PC-9 (cell line): Measurements from ENCODE around the gene SCAPER. TPM values are rescaled to one million over a fixed set of nuclear protein-coding genes. Genes with fewer than 3 reads are reported as not detected.

ENCODE experiments used
- BruUV-seq: library from RNA; stranded (reverse); fragments of 400-500 nt; replicated peaks from 2 replicates; lab custom pipeline; 2021; lab: Mats Ljungman, UMichigan
- CTCF ChIA-PET: fragments of 300-600 bp; sonication (Branson Sonifier 250); formaldehyde crosslinking; loops from one replicate; lab custom pipeline; 2022; ENCODE audit warnings: antibody characterized with exemption; lab: Charles Lee
- POLR2A ChIA-PET: fragments of 300-600 bp; sonication (Branson Sonifier 250); formaldehyde crosslinking; loops from one replicate; lab custom pipeline; 2022; ENCODE audit warnings: antibody characterized with exemption; ENCODE audit not compliant: unreplicated experiment; lab: Charles Lee
- DNase-seq, 2 experiments: peaks; one replicate each; pipeline versions ENCODE4 v3.0.0 to v3.0.0-alpha.2; 2015 to 2022; ENCODE audit warnings: mixed read lengths in 1 of 2
- H2AFZ ChIP-seq: fragments of 200-600 bp; sonication (generic); 2 replicates; pipeline ENCODE4 v1.8.1; 2017; ENCODE audit warnings: antibody characterized with exemption
- H3F3A ChIP-seq: fragments of 200-600 bp; sonication (generic); 2 replicates; pipeline ENCODE4 v1.8.1; 2017; ENCODE audit warnings: antibody characterized with exemption, mild to moderate bottlenecking, low read depth; ENCODE audit not compliant: insufficient read depth
- H3K27ac ChIP-seq: fragments of 200-600 bp; sonication (generic); 2 replicates; pipeline ENCODE4 v1.6.1; 2016; ENCODE audit warnings: mixed run types
- H3K27me3 ChIP-seq: fragments of 200-600 bp; sonication (generic); 2 replicates; pipeline ENCODE4 v1.6.1; 2016; ENCODE audit warnings: low read depth, mixed run types; ENCODE audit not compliant: insufficient read depth
- H3K36me3 ChIP-seq: fragments of 200-600 bp; sonication (generic); 2 replicates; pipeline ENCODE4 v1.6.1; 2016; ENCODE audit warnings: low read depth, mixed run types
- H3K4me1 ChIP-seq: fragments of 200-600 bp; sonication (generic); replicated peaks from 2 replicates; pipeline ENCODE4 v1.6.1; 2016; ENCODE audit warnings: mixed run types; ENCODE audit not compliant: insufficient read depth
- H3K4me2 ChIP-seq: fragments of 200-600 bp; sonication (generic); 2 replicates; pipeline ENCODE4 v1.6.1; 2017; ENCODE audit warnings: mixed run types
- H3K4me3 ChIP-seq: fragments of 200-600 bp; sonication (generic); 2 replicates; pipeline ENCODE4 v1.6.1; 2016; ENCODE audit warnings: mixed run types
- H3K79me2 ChIP-seq: fragments of 200-600 bp; sonication (generic); 2 replicates; pipeline ENCODE4 v1.6.1; 2017; ENCODE audit warnings: low read depth, mixed run types
- H3K9me2 ChIP-seq: fragments of 200-600 bp; sonication (generic); 2 replicates; pipeline ENCODE4 v1.8.1; 2017; ENCODE audit warnings: mild to moderate bottlenecking; ENCODE audit not compliant: insufficient read depth
- H3K9me3 ChIP-seq: fragments of 200-600 bp; sonication (generic); 2 replicates; pipeline ENCODE4 v1.8.1; 2016; ENCODE audit warnings: low read depth; ENCODE audit not compliant: insufficient read depth
- H4K20me1 ChIP-seq: fragments of 200-600 bp; sonication (generic); 2 replicates; pipeline ENCODE4 v1.8.1; 2017; ENCODE audit not compliant: insufficient read depth
- EZH2 ChIP-seq: fragments of 200-600 bp; sonication (generic); IDR thresholded peaks from 2 replicates; pipeline ENCODE4 v1.8.0; 2017; ENCODE audit warnings: antibody characterized with exemption, low read depth
- intact Hi-C: fragments of 100-400 bp; cut with micrococcal nuclease; formaldehyde crosslinking; loops from one replicate; pipeline ENCODE4 v1.10.0; 2022; ENCODE audit not compliant: unreplicated experiment
- total RNA-seq: library from RNA; stranded (reverse); gene quantifications from 2 replicates; pipeline ENCODE4 v1.2.3, GENCODE V29; 2021
- TF ChIP-seq, protein P1 (sequence below): fragments of 200-600 bp; sonication (generic); conservative IDR thresholded peaks from 2 replicates; pipeline ENCODE4 v1.6.1; 2017; ENCODE audit warnings: mixed run types, antibody characterized with exemption, mild to moderate bottlenecking, moderate library complexity

The SCAPER gene
- total RNA-seq, 1 experiment from 2014 or later = 18.7 TPM

DNA sequence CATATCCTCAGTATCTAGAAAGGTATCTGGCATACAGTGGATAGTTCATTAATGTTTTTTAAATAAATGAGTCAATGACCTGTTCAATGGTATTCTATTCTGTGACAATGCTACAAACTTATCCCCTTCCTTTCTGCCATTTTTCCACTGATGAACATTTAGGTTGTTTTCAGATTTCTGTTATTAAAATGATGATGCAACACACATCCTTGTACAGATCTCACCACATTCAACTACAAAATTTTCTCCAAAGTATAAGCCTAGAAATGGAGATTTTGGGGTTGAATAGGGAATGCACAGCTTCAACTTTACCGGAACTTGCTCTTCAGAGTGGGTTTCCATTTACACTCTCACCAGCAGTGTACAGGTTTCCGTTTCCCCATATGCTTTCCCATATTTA lies 358.3 kb downstream of the SCAPER start:
- POLR2A ChIA-PET = no interaction called here
- intact Hi-C loops = no loop called here
- no peaks in the 10 kb centered on the region for H3K79me2 ChIP-seq
- no peaks in the 10 kb centered on the region for H3K9me3 ChIP-seq
- H3K4me1 ChIP-seq = no peaks in the 10 kb centered on the region
- no peak overlapping the region for H2AFZ ChIP-seq
- H3K36me3 ChIP-seq = no peaks in the 10 kb centered on the region
- no peaks in the 10 kb centered on the region for H3K9me2 ChIP-seq
- BruUV-seq = no TSS peak
- H3K4me2 ChIP-seq = no peak overlapping the region
- H3K27ac ChIP-seq = no peak overlapping the region
- TF ChIP-seq, protein P1, sequence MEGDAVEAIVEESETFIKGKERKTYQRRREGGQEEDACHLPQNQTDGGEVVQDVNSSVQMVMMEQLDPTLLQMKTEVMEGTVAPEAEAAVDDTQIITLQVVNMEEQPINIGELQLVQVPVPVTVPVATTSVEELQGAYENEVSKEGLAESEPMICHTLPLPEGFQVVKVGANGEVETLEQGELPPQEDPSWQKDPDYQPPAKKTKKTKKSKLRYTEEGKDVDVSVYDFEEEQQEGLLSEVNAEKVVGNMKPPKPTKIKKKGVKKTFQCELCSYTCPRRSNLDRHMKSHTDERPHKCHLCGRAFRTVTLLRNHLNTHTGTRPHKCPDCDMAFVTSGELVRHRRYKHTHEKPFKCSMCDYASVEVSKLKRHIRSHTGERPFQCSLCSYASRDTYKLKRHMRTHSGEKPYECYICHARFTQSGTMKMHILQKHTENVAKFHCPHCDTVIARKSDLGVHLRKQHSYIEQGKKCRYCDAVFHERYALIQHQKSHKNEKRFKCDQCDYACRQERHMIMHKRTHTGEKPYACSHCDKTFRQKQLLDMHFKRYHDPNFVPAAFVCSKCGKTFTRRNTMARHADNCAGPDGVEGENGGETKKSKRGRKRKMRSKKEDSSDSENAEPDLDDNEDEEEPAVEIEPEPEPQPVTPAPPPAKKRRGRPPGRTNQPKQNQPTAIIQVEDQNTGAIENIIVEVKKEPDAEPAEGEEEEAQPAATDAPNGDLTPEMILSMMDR = no peak
- no peak for TF ChIP-seq EZH2
- no peak for DNase-seq
- H3K27me3 ChIP-seq = no peaks in the 10 kb centered on the region
- H3K4me3 ChIP-seq = no peak overlapping the region
- CTCF ChIA-PET = no interaction called here
- H4K20me1 ChIP-seq = no peaks in the 10 kb centered on the region
- no peaks in the 10 kb centered on the region for H3F3A ChIP-seq

GRCh38 chr15:76533995-76534394 lies 371.1 kb downstream of the SCAPER start:
- Histone ChIP-seq H2AFZ (no peak overlapping the region), H4K20me1 (no peaks in the 10 kb centered on the region), H3K4me1 (no peaks in the 10 kb centered on the region), H3K36me3 (no peaks in the 10 kb centered on the region), H3F3A (no peaks in the 10 kb centered on the region), H3K79me2 (no peaks in the 10 kb centered on the region), H3K27me3 (no peaks in the 10 kb centered on the region), H3K4me2 (no peak overlapping the region), H3K27ac (no peak overlapping the region), H3K9me3 (no peaks in the 10 kb centered on the region), H3K9me2 (no peaks in the 10 kb centered on the region), H3K4me3 (no peak overlapping the region)
- TF ChIP-seq, protein P1 = no peak
- TF ChIP-seq EZH2 = no peak
- no peak for DNase-seq
- ChIA-PET POLR2A (no interaction called here), CTCF (no interaction called here)
- no TSS peak for BruUV-seq
- intact Hi-C loops = no loop called here

- intact Hi-C loops = no loop called here
- no peaks in the 10 kb centered on the region for H4K20me1 ChIP-seq
- DNase-seq = no peak
- H3K79me2 ChIP-seq = no peaks in the 10 kb centered on the region
- H2AFZ ChIP-seq = no peak overlapping the region
- no peak overlapping the region for H3K4me3 ChIP-seq
- no TSS peak for BruUV-seq
- H3K27ac ChIP-seq = no peak overlapping the region
- no peaks in the 10 kb centered on the region for H3K4me1 ChIP-seq
- no peaks in the 10 kb centered on the region for H3K27me3 ChIP-seq
- H3K4me2 ChIP-seq = no peak overlapping the region
- H3K36me3 ChIP-seq = no peaks in the 10 kb centered on the region
- H3K9me2 ChIP-seq = no peaks in the 10 kb centered on the region
- ChIA-PET POLR2A (no interaction called here), CTCF (no interaction called here)
- no peaks in the 10 kb centered on the region for H3K9me3 ChIP-seq
- TF ChIP-seq, protein P1 = no peak
- TF ChIP-seq EZH2 = no peak
- H3F3A ChIP-seq = no peaks in the 10 kb centered on the region
These were observed 371.9 kb downstream of the SCAPER start for GRCh38 chr15:76533060-76533820.
